ENCODE measurements around the gene LHFPL4. TPM values are rescaled to one million over a fixed set of nuclear protein-coding genes. Genes with fewer than 3 reads are reported as not detected.

The LHFPL4 gene
- total and polyA plus RNA-seq, 4 donors, result 0.08 TPM; not detected in 3

- H3K9ac ChIP-seq (ENCODE audit: low read depth in 1 of 2, low read length in 2 of 2), result no peak overlapping the region
- 99% methylated on average over 1 of the region's 1 CpG for WGBS
- H3K4me3 ChIP-seq (ENCODE audit: low read depth in 1 of 3, low read length in 3 of 3), result no peak overlapping the region
- H3K27me3 ChIP-seq (ENCODE audit: control insufficient read depth in 4 of 4, insufficient read depth in 4 of 4, low read length in 3 of 4), result no peaks in the 10 kb centered on the region
- DNase-seq (ENCODE audit: low spot score), result no peak
- H3K9me3 ChIP-seq (ENCODE audit: control insufficient read depth in 4 of 4, low read length in 3 of 4), result no peaks in the 10 kb centered on the region
- H3K36me3 ChIP-seq (ENCODE audit: control insufficient read depth in 4 of 4, insufficient read depth in 3 of 4, low read depth in 1 of 4, low read length in 3 of 4), result peaks cover 10 to 80% (median 65%) of the 10 kb centered on the region in 4 donors
- no peak overlapping the region for H3K27ac ChIP-seq (ENCODE audit: low read depth in 1 of 2, low read length in 2 of 2)
- peaks cover 0 to 3% (median 0%) of the 10 kb centered on the region in 4 donors for H3K4me1 ChIP-seq (ENCODE audit: control insufficient read depth in 4 of 4, insufficient read depth in 4 of 4, low read length in 3 of 4)
- TF ChIP-seq GABPA (IDR thresholded peaks at IDR 0.05 in 1 of 2, conservative IDR thresholded peaks at IDR 0.05 in 1 of 2) (no peak), CTCF (IDR thresholded peaks at IDR 0.05; ENCODE audit: low read depth, low read length, missing input control) (no peak), FOXA2 (IDR thresholded peaks at IDR 0.05) (no peak), ATF3 (IDR thresholded peaks at IDR 0.05) (no peak), NR2F2 (IDR thresholded peaks at IDR 0.05) (no peak), JUND (IDR thresholded peaks at IDR 0.05) (no peak), RAD21 (IDR thresholded peaks at IDR 0.05) (no peak), FOXA1 (IDR thresholded peaks at IDR 0.05) (no peak), RXRA (IDR thresholded peaks at IDR 0.05) (no peak), HNF4G (IDR thresholded peaks at IDR 0.05) (no peak), ZBTB33 (IDR thresholded peaks at IDR 0.05) (no peak), HNF4A (conservative IDR thresholded peaks at IDR 0.05) (no peak), MAX (IDR thresholded peaks at IDR 0.05) (no peak), REST (IDR thresholded peaks at IDR 0.05) (no peak), EGR1 (IDR thresholded peaks at IDR 0.05; ENCODE audit: low read depth in 2 of 2) (no peak), SP1 (IDR thresholded peaks at IDR 0.05) (no peak), TAF1 (conservative IDR thresholded peaks at IDR 0.05) (no peak), YY1 (IDR thresholded peaks at IDR 0.05) (no peak)
Observed at GRCh38 chr3:9450126-9450525, 103.5 kb downstream of the LHFPL4 start.

All from liver (tissue), 9 donors.